Endothelial cell of umbilical vein (primary cell): Measurements from ENCODE around the gene DCUN1D2. TPM values are rescaled to one million over a fixed set of nuclear protein-coding genes. Genes with fewer than 3 reads are reported as not detected.

ENCODE experiments used
- BruUV-seq: library from RNA; stranded (reverse); fragments of 400-500 nt; replicated peaks from 2 replicates; lab custom pipeline; 2021; lab: Mats Ljungman, UMichigan
- CTCF ChIA-PET: fragments of 300-600, 350-600 bp; sonication (Branson Sonifier 250); formaldehyde crosslinking; loops from one replicate; lab custom pipeline; 2021; ENCODE audit warnings: antibody characterized with exemption, inconsistent platforms; lab: Charles Lee
- POLR2A ChIA-PET: fragments of 300-600, 350-600 bp; sonication (Branson Sonifier 250); formaldehyde crosslinking; loops from one replicate; lab custom pipeline; 2021; ENCODE audit warnings: antibody characterized with exemption, inconsistent platforms; lab: Charles Lee
- DNase-seq: peaks from one replicate; pipeline ENCODE4 v3.0.0-alpha.2; 2011; ENCODE audit warnings: low read depth, low spot score
- FAIRE-seq: peaks from 2 replicates; lab custom pipeline; 2011; peaks lifted over from hg19 to GRCh38; lab: Jason Lieb, UNC
- H2AFZ ChIP-seq: 2 replicates; pipeline ENCODE4 v1.6.0; 2012; ENCODE audit warnings: low read depth, low read length, control low read depth, inconsistent platforms
- H3K27ac ChIP-seq: 2 replicates; pipeline ENCODE4 v1.5.1; 2011; ENCODE audit warnings: low read depth, mild to moderate bottlenecking, control low read depth, low read length, moderate library complexity; ENCODE audit not compliant: insufficient read depth
- H3K27me3 ChIP-seq, 2 experiments: 2 replicates each; pipeline versions ENCODE4 v1.6.0 to v1.6.1; 2011; ENCODE audit warnings: low read length in 2 of 2, mixed read lengths in 1 of 2; ENCODE audit not compliant: control insufficient read depth in 2 of 2, insufficient read depth in 2 of 2
- H3K36me3 ChIP-seq, 2 experiments: 2 replicates in 1 of 2; 3 replicates in 1 of 2; pipeline ENCODE4 v1.5.1; 2011; ENCODE audit warnings: low read length in 2 of 2, mild to moderate bottlenecking in 1 of 2, moderate library complexity in 1 of 2; ENCODE audit not compliant: control insufficient read depth in 2 of 2, insufficient read depth in 2 of 2; ENCODE audit errors: extremely low read depth in 1 of 2
- H3K4me1 ChIP-seq: 3 replicates; pipeline ENCODE4 v1.5.1; 2011; ENCODE audit warnings: mild to moderate bottlenecking, low read length; ENCODE audit not compliant: control insufficient read depth, insufficient read depth; ENCODE audit errors: extremely low read depth
- H3K4me2 ChIP-seq: 2 replicates; pipeline ENCODE4 v1.6.1; 2011; ENCODE audit warnings: low read length, control low read depth, mixed read lengths; ENCODE audit not compliant: insufficient read depth
- H3K4me3 ChIP-seq, 3 experiments: fragments of 200-600 bp in 1 of 3; sonication (generic), shearing (Covaris generic) in 1 of 3; replicated peaks in 1 of 3; 2 replicates each; pipeline ENCODE4 v1.5.1; 2011 to 2016; ENCODE audit warnings: control low read depth in 3 of 3, low read length in 3 of 3, mild to moderate bottlenecking in 2 of 3, inconsistent platforms in 1 of 3, low read depth in 1 of 3, moderate library complexity in 1 of 3; ENCODE audit not compliant: insufficient read depth in 1 of 3
- H3K79me2 ChIP-seq: 2 replicates; pipeline ENCODE4 v1.6.0; 2012; ENCODE audit warnings: low read length, inconsistent platforms; ENCODE audit not compliant: control insufficient read depth, insufficient read depth
- H3K9ac ChIP-seq: replicated peaks from 2 replicates; pipeline ENCODE3; 2011; ENCODE audit warnings: low read length, control low read depth; ENCODE audit not compliant: insufficient read depth; ENCODE audit errors: extremely low read depth
- H3K9me1 ChIP-seq: replicated peaks from 3 replicates; pipeline ENCODE4 v1.6.0; 2011; ENCODE audit warnings: mild to moderate bottlenecking, low read length; ENCODE audit not compliant: control insufficient read depth, insufficient read depth; ENCODE audit errors: extremely low read depth
- H3K9me3 ChIP-seq: replicated peaks from 2 replicates; pipeline ENCODE4 v1.5.1; 2012; ENCODE audit warnings: low read length, inconsistent platforms; ENCODE audit not compliant: control insufficient read depth, insufficient read depth
- H4K20me1 ChIP-seq: replicated peaks from 2 replicates; pipeline ENCODE3; 2011; ENCODE audit warnings: mild to moderate bottlenecking, low read length; ENCODE audit not compliant: control insufficient read depth, insufficient read depth; ENCODE audit errors: extremely low read depth
- CTCF ChIP-seq, 2 donors: IDR thresholded peaks; 1 replicate in 1 of 2; 2 replicates in 1 of 2; pipeline ENCODE4 v1.5.1; 2011; ENCODE audit warnings: low read length in 2 of 2, mild to moderate bottlenecking in 2 of 2, moderate library complexity in 2 of 2, control low read depth in 1 of 2, inconsistent platforms in 1 of 2, low read depth in 1 of 2; ENCODE audit not compliant: insufficient read depth in 1 of 2; ENCODE audit errors: extremely low read depth in 1 of 2
- EZH2 ChIP-seq: IDR thresholded peaks from 2 replicates; pipeline ENCODE4 v1.6.1; 2012; ENCODE audit warnings: borderline replicate concordance, low read depth, mild to moderate bottlenecking, moderate library complexity, low read length, inconsistent platforms; ENCODE audit not compliant: severe bottlenecking
- FOS ChIP-seq: IDR thresholded peaks from 2 replicates; pipeline ENCODE4 v1.6.1; 2011; ENCODE audit warnings: mild to moderate bottlenecking, low read length, moderate library complexity, borderline replicate concordance; ENCODE audit not compliant: insufficient read depth
- GATA2 ChIP-seq: IDR thresholded peaks from 2 replicates; pipeline ENCODE4 v1.7.0; 2011; ENCODE audit warnings: low read depth, mild to moderate bottlenecking, moderate library complexity, mixed read lengths, low read length; ENCODE audit not compliant: insufficient read length, insufficient read depth
- JUN ChIP-seq: IDR thresholded peaks from 2 replicates; pipeline ENCODE4 v1.6.1; 2011; ENCODE audit warnings: borderline replicate concordance, low read depth; ENCODE audit not compliant: insufficient read length, insufficient read depth
- MAX ChIP-seq: IDR thresholded peaks from 2 replicates; pipeline ENCODE4 v1.6.1; 2011; ENCODE audit not compliant: insufficient read depth, insufficient read length
- MYC ChIP-seq: IDR thresholded peaks from one replicate; pipeline ENCODE4 v1.6.1; 2011; ENCODE audit warnings: mild to moderate bottlenecking, low read depth, low read length
- POLR2A ChIP-seq: IDR thresholded peaks from 2 replicates; pipeline ENCODE4 v1.6.1; 2012; ENCODE audit warnings: low read depth, mild to moderate bottlenecking, control low read depth, low read length
- POLR2AphosphoS5 ChIP-seq: IDR thresholded peaks from 2 replicates; pipeline ENCODE4 v1.6.1; 2012; ENCODE audit warnings: low read depth, mild to moderate bottlenecking, control low read depth, low read length, moderate library complexity; ENCODE audit not compliant: insufficient read depth
- dilution Hi-C: fragments of 300-500 bp; cut with MboI; formaldehyde crosslinking; loops from one replicate; pipeline ENCODE4 v1.15.0; 2019; ENCODE audit warnings: low sequenced_read_pairs; ENCODE audit not compliant: extremely low pct_ligation_motif_present
- intact Hi-C: fragments of 100-400 bp; cut with micrococcal nuclease; formaldehyde crosslinking; loops from one replicate; pipeline ENCODE4 v1.10.0; 2022
- polyA plus RNA-seq, 4 experiments: library from polyadenylated mRNA; depleted of rRNA in 3 of 4; stranded (reverse) in 3 of 4; unstranded in 1 of 4; fragments of >200 nt; gene quantifications; 2 replicates each; pipeline versions ENCODE4 v1.2.1 to v1.2.3, GENCODE V29; 2011 to 2012; ENCODE audit warnings: missing spikeins in 1 of 4
- total RNA-seq: library from RNA; stranded (reverse); gene quantifications from 2 replicates; pipeline ENCODE4 v1.2.3, GENCODE V29; 2021

Gene DCUN1D2
- total and polyA plus RNA-seq, 2 donors (not counting 3 experiments of a cell fraction or from before 2014, with no cell fraction given) = 10.5 to 24.9 TPM

GRCh38 chr13:113418722-113419049, 71.8 kb downstream of the DCUN1D2 start:
- Histone ChIP-seq H3K27me3 (no peaks in the 10 kb centered on the region), H3K79me2 (no peaks in the 10 kb centered on the region), H3K4me2 (no peak overlapping the region), H3K27ac (no peak overlapping the region), H2AFZ (no peak overlapping the region), H3K9ac (no peak overlapping the region), H3K9me1 (no peaks in the 10 kb centered on the region), H4K20me1 (no peaks in the 10 kb centered on the region), H3K4me1 (no peaks in the 10 kb centered on the region), H3K36me3 (no peaks in the 10 kb centered on the region), H3K4me3 (no peak overlapping the region), H3K9me3 (no peaks in the 10 kb centered on the region)
- CTCF ChIA-PET = no interaction called here
- DNase-seq (no peak), FAIRE-seq (no peak)
- dilution Hi-C loops (no loop called here), intact Hi-C loops (no loop called here)
- no TSS peak for BruUV-seq
- POLR2A ChIA-PET = no interaction called here
- TF ChIP-seq MAX (no peak), MYC (no peak)

- no peak for FAIRE-seq
- H3K27ac ChIP-seq = no peak overlapping the region
- no peak overlapping the region for H3K4me2 ChIP-seq
- no peaks in the 10 kb centered on the region for H3K9me1 ChIP-seq
- no peak overlapping the region for H3K9ac ChIP-seq
- intact Hi-C loops = no loop called here
- dilution Hi-C loops = no loop called here
- no peaks in the 10 kb centered on the region for H3K27me3 ChIP-seq
- no peak overlapping the region for H3K4me3 ChIP-seq
- H3K9me3 ChIP-seq = no peaks in the 10 kb centered on the region
- no peaks in the 10 kb centered on the region for H3K36me3 ChIP-seq
- CTCF ChIA-PET = no interaction called here
- POLR2A ChIA-PET = no interaction called here
- no peak overlapping the region for H2AFZ ChIP-seq
- no peaks in the 10 kb centered on the region for H3K79me2 ChIP-seq
- no peak for DNase-seq
- TF ChIP-seq FOS = no peak
- TF ChIP-seq POLR2AphosphoS5 = no peak
- no peak for TF ChIP-seq MAX
- no peak for TF ChIP-seq MYC
- no peak for TF ChIP-seq POLR2A
- no peak for TF ChIP-seq EZH2
- no peak for TF ChIP-seq JUN
- TF ChIP-seq GATA2 = no peak
- no peak for TF ChIP-seq CTCF (IDR thresholded peaks at IDR 0.05; ENCODE audit: extremely low read depth in 1 of 2, insufficient read depth in 1 of 2, low read depth in 1 of 2, low read length in 2 of 2)
- no peaks in the 10 kb centered on the region for H4K20me1 ChIP-seq
- BruUV-seq = no TSS peak
- H3K4me1 ChIP-seq = no peaks in the 10 kb centered on the region
Observed at GRCh38 chr13:113417836-113418721, 72.4 kb downstream of the DCUN1D2 start.
